DOHH2 (cell line): Measurements from ENCODE around the gene OR2G3.

Source experiments
- H3F3A ChIP-seq: fragments of 200-600 bp; sonication (generic), shearing (Covaris generic); 2 replicates; pipeline ENCODE4 v1.6.0; 2016; ENCODE audit warnings: antibody characterized with exemption, mild to moderate bottlenecking; ENCODE audit not compliant: control insufficient read depth, insufficient read depth
- H3K27ac ChIP-seq: fragments of 200-600 bp; sonication (generic); 2 replicates; pipeline ENCODE4 v1.5.1; 2014; ENCODE audit warnings: low read depth, mild to moderate bottlenecking, low read length, moderate library complexity
- H3K27me3 ChIP-seq: fragments of 200-600 bp; sonication (generic); 2 replicates; pipeline ENCODE4 v1.6.1; 2014; ENCODE audit warnings: mild to moderate bottlenecking, low read length, mixed read lengths; ENCODE audit not compliant: control insufficient read depth
- H3K36me3 ChIP-seq: fragments of 200-600 bp; sonication (generic); 2 replicates; pipeline ENCODE4 v1.6.1; 2014; ENCODE audit warnings: mild to moderate bottlenecking, low read length, moderate library complexity, mixed read lengths; ENCODE audit not compliant: control insufficient read depth
- H3K4me1 ChIP-seq: fragments of 200-600 bp; sonication (generic); 2 replicates; pipeline ENCODE4 v1.6.1; 2014; ENCODE audit warnings: mild to moderate bottlenecking, low read length, mixed read lengths; ENCODE audit not compliant: control insufficient read depth
- H3K4me2 ChIP-seq: fragments of 200-600 bp; sonication (generic); 2 replicates; pipeline ENCODE4 v1.6.0; 2014; ENCODE audit warnings: mild to moderate bottlenecking, low read length, moderate library complexity
- H3K4me3 ChIP-seq: fragments of 200-600 bp; sonication (generic); 2 replicates; pipeline ENCODE4 v1.5.1; 2014; ENCODE audit warnings: mild to moderate bottlenecking, low read length, mixed read lengths
- H3K79me2 ChIP-seq: fragments of 200-600 bp; sonication (generic); 2 replicates; pipeline ENCODE4 v1.6.1; 2014; ENCODE audit warnings: mild to moderate bottlenecking, low read length, mixed read lengths; ENCODE audit not compliant: control insufficient read depth
- H3K9me2 ChIP-seq: fragments of 200-600 bp; sonication (generic); replicated peaks from 2 replicates; pipeline ENCODE4 v1.6.1; 2014; ENCODE audit warnings: mild to moderate bottlenecking, low read length, mixed read lengths; ENCODE audit not compliant: control insufficient read depth
- H3K9me3 ChIP-seq: fragments of 200-600 bp; sonication (generic); 2 replicates; pipeline ENCODE4 v1.6.1; 2014; ENCODE audit warnings: antibody characterized with exemption, low read length, mixed read lengths; ENCODE audit not compliant: control insufficient read depth, insufficient read depth
- H4K20me1 ChIP-seq: fragments of 200-600 bp; sonication (generic); 2 replicates; pipeline ENCODE4 v1.6.0; 2014; ENCODE audit warnings: low read depth, mild to moderate bottlenecking, antibody characterized with exemption, low read length, moderate library complexity; ENCODE audit not compliant: control insufficient read depth, insufficient read depth
- CTCF ChIP-seq: fragments of 200-600 bp; sonication (generic); IDR thresholded peaks from one replicate; pipeline ENCODE4 v1.5.1; 2014; ENCODE audit warnings: antibody characterized with exemption, mild to moderate bottlenecking, low read depth, low read length; ENCODE audit not compliant: poor library complexity, severe bottlenecking
- EZH2phosphoT487 ChIP-seq: fragments of 200-600 bp; sonication (generic); IDR thresholded peaks from 2 replicates; pipeline ENCODE4 v1.6.1; 2017; ENCODE audit warnings: borderline replicate concordance, mild to moderate bottlenecking, antibody characterized with exemption, low read length, moderate library complexity, mixed read lengths

The OR2G3 gene

DNA sequence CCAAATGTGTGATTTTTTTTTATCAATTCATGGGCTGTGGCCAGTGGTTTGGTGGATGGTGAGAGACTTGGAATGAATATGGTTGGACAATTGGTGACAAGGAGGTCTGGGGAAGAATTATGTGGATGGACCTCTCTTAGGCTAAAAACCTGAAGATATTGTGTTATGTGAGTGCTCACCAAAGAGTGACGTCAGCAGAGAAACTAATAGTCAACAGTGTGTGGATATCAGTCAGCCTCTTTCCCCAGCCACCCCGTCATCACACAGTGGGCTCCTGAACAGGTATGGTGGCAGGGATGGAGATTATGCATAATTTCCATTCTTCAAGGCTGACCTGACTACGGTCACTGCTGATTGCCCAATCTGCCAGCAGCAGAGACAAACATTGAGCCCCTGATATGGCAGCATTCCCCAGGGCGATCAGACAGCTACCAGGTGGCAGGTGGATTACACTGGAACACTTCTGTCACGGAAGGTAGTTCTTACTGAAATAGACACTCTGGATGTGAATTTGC, 26.4 kb upstream of the OR2G3 start:
- no peak for TF ChIP-seq CTCF
- TF ChIP-seq EZH2phosphoT487: no peak
- Histone ChIP-seq H3F3A (no peaks in the 10 kb centered on the region), H3K4me1 (no peaks in the 10 kb centered on the region), H4K20me1 (no peaks in the 10 kb centered on the region), H3K79me2 (no peaks in the 10 kb centered on the region), H3K9me3 (no peaks in the 10 kb centered on the region), H3K4me2 (no peak overlapping the region), H3K27me3 (no peaks in the 10 kb centered on the region), H3K27ac (no peak overlapping the region), H3K36me3 (no peaks in the 10 kb centered on the region), H3K4me3 (no peak overlapping the region), H3K9me2 (no peaks in the 10 kb centered on the region)

DNA sequence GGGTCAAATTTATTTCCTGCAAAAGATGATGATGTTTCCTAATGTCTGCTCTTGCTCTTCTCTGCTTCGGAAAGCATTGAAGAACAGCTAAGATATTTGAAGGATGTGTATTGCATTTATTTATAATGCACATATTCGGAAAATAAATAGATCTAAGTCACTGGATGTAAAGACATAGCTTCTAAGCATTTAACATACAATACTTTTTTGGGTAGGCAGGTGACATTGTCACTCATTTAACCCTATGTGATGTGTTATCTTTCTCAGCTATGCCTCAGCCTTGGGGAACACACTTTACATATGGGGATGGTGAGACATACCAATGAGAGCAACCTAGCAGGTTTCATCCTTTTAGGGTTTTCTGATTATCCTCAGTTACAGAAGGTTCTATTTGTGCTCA, 17.3 kb upstream of the OR2G3 start, which contains the start of gene OR2G2:
Gene OR2G2, plus strand, starts transcription at position 301 of the 400 bp plus-strand sequence. Its CDS starts 0 bp downstream, at position 301.
- H3F3A ChIP-seq: no peaks in the 10 kb centered on the region
- no peak within 1 kb of the TSS for H3K4me3 ChIP-seq
- no peaks in the 10 kb centered on the region for H3K36me3 ChIP-seq
- H3K79me2 ChIP-seq: no peaks in the 10 kb centered on the region
- no peaks in the 10 kb centered on the region for H3K9me2 ChIP-seq
- TF ChIP-seq CTCF (no peak), EZH2phosphoT487 (no peak)
- H3K9me3 ChIP-seq: no peaks in the 10 kb centered on the region
- no peak within 1 kb of the TSS for H3K4me2 ChIP-seq
- no peak within 1 kb of the TSS for H3K27ac ChIP-seq
- no peaks in the 10 kb centered on the region for H4K20me1 ChIP-seq
- no peaks in the 10 kb centered on the region for H3K27me3 ChIP-seq
- no peaks in the 10 kb centered on the region for H3K4me1 ChIP-seq

GRCh38 chr1:247613405-247613804, 8.0 kb downstream of the OR2G3 start:
- H3K27me3 ChIP-seq: no peaks in the 10 kb centered on the region
- no peaks in the 10 kb centered on the region for H3K79me2 ChIP-seq
- H3F3A ChIP-seq: no peaks in the 10 kb centered on the region
- no peaks in the 10 kb centered on the region for H3K9me3 ChIP-seq
- no peak overlapping the region for H3K27ac ChIP-seq
- TF ChIP-seq EZH2phosphoT487 (no peak), CTCF (no peak)
- H3K9me2 ChIP-seq: no peaks in the 10 kb centered on the region
- no peak overlapping the region for H3K4me2 ChIP-seq
- H4K20me1 ChIP-seq: no peaks in the 10 kb centered on the region
- H3K4me1 ChIP-seq: no peaks in the 10 kb centered on the region
- H3K36me3 ChIP-seq: no peaks in the 10 kb centered on the region
- H3K4me3 ChIP-seq: no peak overlapping the region

GRCh38 chr1:247614625-247615024, 9.2 kb downstream of the OR2G3 start:
- H3K27ac ChIP-seq: no peak overlapping the region
- H3K4me3 ChIP-seq: no peak overlapping the region

More at GRCh38 chr1:247614625-247615024, 9.2 kb downstream of the OR2G3 start:
- no peaks in the 10 kb centered on the region for H3F3A ChIP-seq
- TF ChIP-seq EZH2phosphoT487: no peak
- TF ChIP-seq CTCF: no peak
- no peaks in the 10 kb centered on the region for H3K27me3 ChIP-seq
- no peaks in the 10 kb centered on the region for H3K79me2 ChIP-seq
- no peaks in the 10 kb centered on the region for H3K36me3 ChIP-seq
- no peaks in the 10 kb centered on the region for H3K9me2 ChIP-seq
- no peaks in the 10 kb centered on the region for H3K9me3 ChIP-seq
- H3K4me2 ChIP-seq: no peak overlapping the region
- H4K20me1 ChIP-seq: no peaks in the 10 kb centered on the region
- no peaks in the 10 kb centered on the region for H3K4me1 ChIP-seq
